Progenitor cell of endocrine pancreas (in vitro differentiated cells): ENCODE measurements around the gene CHRD. TPM values are rescaled to one million over a fixed set of nuclear protein-coding genes. Genes with fewer than 3 reads are reported as not detected.

Experiments
- DNase-seq: peaks from one replicate; pipeline ENCODE4 v3.0.0; 2021; ENCODE audit warnings: low spot score; ENCODE audit not compliant: unreplicated experiment
- H3K27ac Mint-ChIP-seq: 2 replicates; pipeline ENCODE4 v1.8.0; 2021; ENCODE audit warnings: mild to moderate bottlenecking, moderate library complexity, mixed read lengths
- H3K27me3 Mint-ChIP-seq: 2 replicates; pipeline ENCODE4 v1.8.0; 2021; ENCODE audit warnings: mixed read lengths
- H3K36me3 Mint-ChIP-seq: 2 replicates; pipeline ENCODE4 v1.8.0; 2022; ENCODE audit warnings: mixed read lengths; ENCODE audit not compliant: insufficient read depth
- H3K4me1 Mint-ChIP-seq: 2 replicates; pipeline ENCODE4 v1.8.0; 2021; ENCODE audit warnings: low read depth, mixed read lengths
- H3K4me3 Mint-ChIP-seq: 2 replicates; pipeline ENCODE4 v1.8.0; 2021; ENCODE audit warnings: low read depth, mild to moderate bottlenecking, moderate library complexity, mixed read lengths
- H3K9me3 Mint-ChIP-seq: 2 replicates; pipeline ENCODE4 v1.8.0; 2021; ENCODE audit warnings: low read depth, mixed read lengths
- total RNA-seq: library from RNA; stranded (reverse); gene quantifications from 2 replicates; pipeline ENCODE4 v1.2.1, GENCODE V29; 2021
- TF ChIP-seq, protein P1 (sequence below): fragments of 200-600 bp; sonication (generic); IDR thresholded peaks from one replicate; pipeline ENCODE4 v1.5.0; 2021; ENCODE audit warnings: antibody characterized with exemption, mild to moderate bottlenecking; ENCODE audit not compliant: unreplicated experiment

The CHRD gene
- total RNA-seq, 1 donor from 2014 or later: 13.0 TPM

DNA sequence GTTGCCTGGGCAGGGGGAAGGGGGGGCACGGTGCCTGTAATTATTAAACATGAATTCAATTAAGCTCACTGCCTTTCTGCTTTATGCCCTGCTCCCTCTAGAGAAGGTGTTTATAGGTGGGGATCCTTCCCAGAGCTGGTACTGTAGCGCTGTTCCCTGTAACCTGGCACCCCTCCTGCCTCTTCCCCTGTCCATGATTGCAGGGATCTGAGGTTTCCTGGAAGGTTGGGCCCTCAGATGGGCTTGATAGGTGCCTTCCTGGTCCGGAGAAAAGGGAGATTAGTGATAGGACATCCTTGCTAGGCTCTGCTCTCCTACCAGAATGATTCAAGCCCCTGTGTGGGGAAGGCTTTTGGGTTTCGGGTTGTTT lies 44.6 kb upstream of the CHRD start:
- H3K4me3 Mint-ChIP-seq: peak overlapping the region; percentile 84
- peaks cover 18% of the 10 kb centered on the region for H3K36me3 Mint-ChIP-seq
- TF ChIP-seq, protein P1, sequence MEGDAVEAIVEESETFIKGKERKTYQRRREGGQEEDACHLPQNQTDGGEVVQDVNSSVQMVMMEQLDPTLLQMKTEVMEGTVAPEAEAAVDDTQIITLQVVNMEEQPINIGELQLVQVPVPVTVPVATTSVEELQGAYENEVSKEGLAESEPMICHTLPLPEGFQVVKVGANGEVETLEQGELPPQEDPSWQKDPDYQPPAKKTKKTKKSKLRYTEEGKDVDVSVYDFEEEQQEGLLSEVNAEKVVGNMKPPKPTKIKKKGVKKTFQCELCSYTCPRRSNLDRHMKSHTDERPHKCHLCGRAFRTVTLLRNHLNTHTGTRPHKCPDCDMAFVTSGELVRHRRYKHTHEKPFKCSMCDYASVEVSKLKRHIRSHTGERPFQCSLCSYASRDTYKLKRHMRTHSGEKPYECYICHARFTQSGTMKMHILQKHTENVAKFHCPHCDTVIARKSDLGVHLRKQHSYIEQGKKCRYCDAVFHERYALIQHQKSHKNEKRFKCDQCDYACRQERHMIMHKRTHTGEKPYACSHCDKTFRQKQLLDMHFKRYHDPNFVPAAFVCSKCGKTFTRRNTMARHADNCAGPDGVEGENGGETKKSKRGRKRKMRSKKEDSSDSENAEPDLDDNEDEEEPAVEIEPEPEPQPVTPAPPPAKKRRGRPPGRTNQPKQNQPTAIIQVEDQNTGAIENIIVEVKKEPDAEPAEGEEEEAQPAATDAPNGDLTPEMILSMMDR: no peak
- peaks cover 15% of the 10 kb centered on the region for H3K4me1 Mint-ChIP-seq
- H3K27ac Mint-ChIP-seq: peak overlapping the region; percentile 96
- H3K27me3 Mint-ChIP-seq: peaks cover 15% of the 10 kb centered on the region
- no peaks in the 10 kb centered on the region for H3K9me3 Mint-ChIP-seq
- DNase-seq: no peak

DNA sequence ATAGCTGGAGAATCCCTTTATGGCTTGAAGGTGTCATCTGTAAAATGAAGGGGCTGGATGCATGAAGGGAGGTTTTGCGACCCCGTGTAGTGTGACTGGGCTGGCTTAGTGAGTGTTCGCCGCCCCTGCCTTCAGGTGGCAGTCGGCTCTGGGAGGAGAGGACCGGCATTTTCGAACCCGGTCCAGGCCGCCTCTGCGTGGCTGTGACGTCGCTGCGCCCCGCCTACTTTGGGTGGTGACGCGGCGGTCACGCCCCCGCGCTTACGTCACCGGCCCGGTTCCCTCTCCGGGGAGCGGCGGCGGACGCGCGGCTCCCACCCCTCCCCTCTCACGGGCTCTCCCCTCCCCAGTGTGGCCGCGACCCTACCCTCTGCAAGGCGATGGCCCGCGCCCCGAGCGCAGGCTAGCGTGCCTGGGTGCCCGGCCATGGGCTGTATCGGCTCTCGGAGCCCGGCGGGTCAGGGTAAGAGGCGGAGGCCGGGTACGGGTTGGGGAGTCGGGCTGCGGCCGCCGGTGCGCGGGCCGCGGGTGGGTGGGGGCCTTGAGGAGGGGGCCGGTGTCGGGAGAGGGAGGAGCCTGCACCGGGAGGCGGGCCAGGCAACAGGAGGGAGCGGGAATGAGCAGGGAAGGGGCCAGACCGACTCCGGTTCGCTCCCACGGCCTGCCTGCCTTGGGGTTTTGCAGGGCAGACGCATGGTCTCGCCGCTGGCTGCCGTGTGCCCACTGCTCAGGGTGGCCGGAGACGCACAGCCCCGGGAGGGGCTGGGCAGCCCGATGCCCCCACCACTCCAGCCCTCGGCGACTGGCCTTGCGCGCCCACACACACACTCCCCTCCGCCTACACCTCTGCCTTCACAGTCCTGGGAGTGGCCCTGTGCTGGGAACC lies 44.0 kb upstream of the CHRD start:
- TF ChIP-seq, protein P1: no peak
- peak overlapping the region; percentile 97 for H3K27ac Mint-ChIP-seq
- peaks cover 16% of the 10 kb centered on the region for H3K36me3 Mint-ChIP-seq
- peaks cover 15% of the 10 kb centered on the region for H3K4me1 Mint-ChIP-seq
- peak overlapping the region; percentile 84 for H3K4me3 Mint-ChIP-seq
- no peaks in the 10 kb centered on the region for H3K9me3 Mint-ChIP-seq
- DNase-seq: peak; percentile 81
- peaks cover 15% of the 10 kb centered on the region for H3K27me3 Mint-ChIP-seq

DNA sequence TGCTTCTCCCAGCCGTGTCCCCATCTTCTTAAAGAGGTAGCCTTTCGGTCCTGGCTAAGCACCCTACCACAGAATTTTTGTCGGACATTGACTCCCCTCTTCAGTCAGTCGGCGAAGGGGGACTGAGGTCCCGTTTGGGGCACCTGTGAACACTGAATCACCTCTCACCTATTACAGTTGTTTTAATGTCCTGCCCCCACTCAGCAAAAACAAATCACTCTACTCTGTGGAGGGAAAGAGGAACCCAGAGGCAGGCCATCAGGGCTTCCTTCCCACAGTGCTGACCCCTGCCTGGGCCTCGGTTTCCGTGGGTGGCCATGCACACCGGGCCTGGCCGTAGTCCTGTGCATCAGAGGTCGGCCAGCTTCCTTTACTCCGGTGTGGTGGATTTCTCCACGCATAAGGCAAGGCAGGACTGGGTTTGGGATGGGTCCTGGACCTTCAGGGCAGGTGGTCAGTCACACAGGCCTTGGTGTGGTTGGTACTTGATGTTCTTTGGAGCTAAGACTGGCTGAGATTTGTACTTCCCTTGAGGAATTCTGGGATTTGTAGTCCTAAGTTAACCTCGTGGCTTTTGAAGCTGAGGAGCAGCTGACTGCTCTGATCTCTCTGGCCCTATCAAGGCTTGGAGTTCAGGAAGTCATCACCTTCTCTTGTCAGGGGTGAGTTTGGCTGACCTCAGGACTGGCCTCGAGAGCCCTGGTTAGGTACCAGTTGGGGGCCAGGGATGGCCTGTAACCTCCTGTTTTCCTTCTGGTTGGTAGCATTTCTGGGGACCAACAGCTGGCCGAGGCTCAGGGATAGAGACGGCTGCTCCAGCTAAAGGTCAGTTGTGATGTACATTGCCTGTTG lies 43.1 kb upstream of the CHRD start:
- peaks cover 15% of the 10 kb centered on the region for H3K4me1 Mint-ChIP-seq
- TF ChIP-seq, protein P1: no peak
- peak overlapping the region; percentile 84 for H3K4me3 Mint-ChIP-seq
- H3K9me3 Mint-ChIP-seq: no peaks in the 10 kb centered on the region
- peaks cover 15% of the 10 kb centered on the region for H3K27me3 Mint-ChIP-seq
- no peak for DNase-seq
- peak overlapping the region; percentile 97 for H3K27ac Mint-ChIP-seq
- peaks cover 14% of the 10 kb centered on the region for H3K36me3 Mint-ChIP-seq

DNA sequence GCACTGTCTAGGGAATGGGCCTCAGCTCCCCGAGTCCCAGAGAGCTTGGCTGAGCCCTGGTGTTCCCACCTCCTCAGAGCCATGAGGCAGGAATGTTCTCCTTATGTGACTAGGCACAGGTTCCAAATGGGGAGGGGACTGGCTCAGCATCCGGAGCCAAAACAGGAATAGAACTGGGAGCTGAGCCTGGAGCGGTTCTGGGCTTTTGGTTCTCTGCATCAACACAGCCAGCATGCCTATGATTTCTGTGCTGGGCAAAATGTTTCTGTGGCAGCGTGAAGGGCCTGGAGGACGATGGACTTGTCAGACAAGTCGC lies 42.5 kb upstream of the CHRD start, which contains the start of gene FAM131A:
FAM131A (plus strand) TSS at position 202 of the 316 bp plus-strand sequence; CDS start at position 233, 31 bp downstream.
- Mint-ChIP-seq H3K27me3 (peaks cover 15% of the 10 kb centered on the region), H3K36me3 (peaks cover 14% of the 10 kb centered on the region), H3K27ac (peak within 1 kb of the TSS; percentile 97), H3K9me3 (no peaks in the 10 kb centered on the region), H3K4me3 (peak within 1 kb of the TSS; percentile 84), H3K4me1 (peaks cover 15% of the 10 kb centered on the region)
- no peak for DNase-seq
- TF ChIP-seq, protein P1: no peak

DNA sequence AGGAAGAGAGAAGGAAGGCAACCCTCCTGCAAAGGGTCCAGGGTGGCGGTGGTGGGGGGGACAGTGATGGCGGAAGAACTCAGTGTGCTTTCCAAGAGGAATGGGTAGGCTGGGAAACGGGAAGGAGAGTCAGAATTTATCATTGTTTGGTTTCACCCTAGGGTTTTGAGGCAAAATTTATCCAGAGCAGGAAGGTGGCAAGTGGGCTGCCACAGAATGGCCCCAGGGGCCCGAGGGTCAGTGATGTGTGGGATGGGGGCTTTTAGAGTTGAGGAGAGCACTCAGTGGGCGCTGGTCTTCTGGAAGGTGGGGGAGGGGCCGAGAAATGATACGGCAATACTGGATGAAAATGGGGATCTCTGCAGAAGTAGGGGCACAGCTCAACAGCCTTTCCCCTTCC lies 41.9 kb upstream of the CHRD start:
- Mint-ChIP-seq H3K27me3 (peaks cover 15% of the 10 kb centered on the region), H3K4me1 (peaks cover 15% of the 10 kb centered on the region), H3K9me3 (no peaks in the 10 kb centered on the region), H3K36me3 (peaks cover 17% of the 10 kb centered on the region), H3K27ac (no peak overlapping the region), H3K4me3 (peak overlapping the region; percentile 18)
- TF ChIP-seq, protein P1: no peak
- no peak for DNase-seq
